ENCODE results near the gene ANKRD45.
"Not testable (repeated sequence)": the region's sequence is repeated elsewhere in the genome, so short reads cannot be mapped to it uniquely, and the experiment has no call there.

ANKRD45 gene, protein sequence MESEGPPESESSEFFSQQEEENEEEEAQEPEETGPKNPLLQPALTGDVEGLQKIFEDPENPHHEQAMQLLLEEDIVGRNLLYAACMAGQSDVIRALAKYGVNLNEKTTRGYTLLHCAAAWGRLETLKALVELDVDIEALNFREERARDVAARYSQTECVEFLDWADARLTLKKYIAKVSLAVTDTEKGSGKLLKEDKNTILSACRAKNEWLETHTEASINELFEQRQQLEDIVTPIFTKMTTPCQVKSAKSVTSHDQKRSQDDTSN

DNA sequence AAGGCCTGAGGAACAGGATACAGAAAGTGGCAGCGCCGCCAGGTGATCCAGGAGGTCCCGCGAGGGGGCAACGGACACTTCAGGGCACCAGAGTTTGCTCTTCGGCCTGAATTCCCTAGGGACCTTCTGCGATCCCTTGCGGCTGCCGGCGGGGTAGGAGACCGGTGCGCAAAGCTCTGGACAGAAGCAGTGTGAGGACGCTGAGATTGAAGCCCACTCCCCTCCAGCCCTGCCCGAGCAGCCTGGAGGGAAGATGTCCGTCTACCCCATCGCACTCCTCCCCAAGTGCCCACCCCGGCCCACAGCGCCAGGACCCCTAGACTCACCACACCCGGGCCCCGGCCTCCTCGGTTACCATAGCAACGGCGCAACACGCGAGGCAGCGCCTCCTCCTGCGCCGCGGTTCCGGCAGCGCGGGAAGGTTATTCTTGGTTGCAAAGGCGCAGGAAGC lies at the start of gene ANKRD45:
TSS of gene ANKRD45 (minus strand) at position 361 of the 451 bp plus-strand sequence. CDS start 10,433 bp downstream, outside the sequence.
- peak; percentile 44 for DNase-seq

GRCh38 chr1:173717238-173717637 lies 47.6 kb upstream of the ANKRD45 start:
- no peak for DNase-seq

DNA sequence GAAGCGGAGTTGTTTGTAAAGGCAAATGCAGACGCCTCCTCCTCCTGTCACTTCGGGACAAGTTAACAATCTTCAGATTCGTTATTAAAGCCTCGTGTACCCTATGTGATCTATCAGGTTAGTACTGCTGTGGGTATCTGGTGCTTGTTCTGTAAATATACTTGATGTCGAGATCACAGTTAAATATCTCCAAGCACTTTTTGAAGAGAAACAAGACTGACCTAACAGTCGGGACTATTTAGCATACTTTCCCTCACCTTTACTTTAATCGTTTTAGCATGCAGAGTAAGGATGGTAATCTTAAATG lies 45.8 kb upstream of the ANKRD45 start:
- DNase-seq, result no peak

DNA sequence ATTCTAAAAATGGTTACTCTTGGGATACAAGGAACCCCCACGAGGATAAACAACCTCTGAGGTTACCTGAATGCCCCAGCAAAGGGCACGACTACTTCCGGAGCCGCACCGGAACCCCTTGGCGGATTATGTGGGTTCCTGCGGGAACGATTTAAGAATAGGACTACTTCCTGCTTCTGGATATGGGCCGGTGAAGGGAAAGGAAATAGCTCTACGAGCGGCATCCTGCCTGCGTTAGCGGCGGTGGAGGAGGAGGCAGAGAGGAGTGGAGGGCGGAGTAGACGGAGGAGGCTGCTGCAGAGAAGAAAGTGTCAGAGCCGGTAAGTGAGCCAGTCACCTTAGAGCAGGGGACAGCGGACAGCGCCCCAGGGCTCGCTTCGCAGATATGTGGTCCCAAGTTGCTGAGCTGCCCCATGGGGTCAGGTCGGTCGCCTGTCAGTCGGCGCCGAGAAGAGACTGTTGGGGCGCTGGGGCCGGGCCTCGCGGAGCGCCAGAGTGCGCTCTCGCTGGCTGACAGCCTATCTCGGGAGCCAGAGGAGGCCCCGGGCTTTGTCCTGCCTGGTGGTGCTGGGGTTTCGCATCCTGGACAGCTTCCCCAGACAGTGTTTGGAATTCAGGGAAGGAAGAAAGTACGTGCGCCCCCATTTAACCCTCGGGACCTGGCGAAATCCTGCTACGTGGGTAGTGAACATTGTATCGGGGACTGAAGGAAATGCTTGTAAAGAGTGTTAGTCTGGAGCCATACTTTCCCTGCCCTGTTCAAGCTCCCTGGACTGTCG lies 45.3 kb upstream of the ANKRD45 start, which contains the start of gene KLHL20:
TSS of gene KLHL20 (plus strand) at position 223 of the 779 bp plus-strand sequence. CDS start 1,063 bp downstream, outside the sequence.
- peak; percentile 84 for DNase-seq

DNA sequence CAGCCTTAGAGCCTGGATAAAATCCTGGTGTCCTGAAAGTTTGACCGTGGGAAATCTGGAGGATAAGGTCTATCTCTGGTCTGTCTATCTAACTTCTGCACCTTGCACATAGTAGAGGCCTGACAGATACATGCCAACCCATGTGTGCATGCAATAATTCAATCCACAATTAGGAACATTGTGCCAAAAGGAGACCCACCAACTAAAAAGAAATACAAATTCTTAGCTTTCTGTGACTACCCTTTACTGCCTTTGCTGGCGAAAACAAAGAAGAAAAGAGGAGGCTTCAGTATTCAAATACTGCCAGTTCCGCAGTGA lies 44.7 kb upstream of the ANKRD45 start:
- no peak for DNase-seq

DNA sequence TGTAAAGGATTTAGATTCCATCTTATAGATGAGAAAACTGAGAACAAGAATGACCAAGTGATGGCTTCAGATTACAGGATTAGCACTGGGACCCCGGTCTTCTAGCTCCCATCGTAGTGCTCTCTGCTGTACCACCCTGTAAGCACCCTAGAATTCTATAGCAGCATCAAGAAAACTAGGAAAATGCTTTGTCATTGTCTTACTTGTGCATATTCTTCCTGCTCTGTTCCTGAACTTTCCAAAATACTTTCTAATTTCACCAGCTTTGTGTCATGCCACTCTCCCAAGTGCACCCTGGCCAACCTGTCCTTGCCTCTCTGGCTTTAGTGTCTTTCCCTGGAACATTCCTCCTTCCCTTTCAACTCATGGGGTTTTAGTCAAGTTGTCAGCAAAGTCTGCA lies 39.1 kb upstream of the ANKRD45 start:
- no peak for DNase-seq

DNA sequence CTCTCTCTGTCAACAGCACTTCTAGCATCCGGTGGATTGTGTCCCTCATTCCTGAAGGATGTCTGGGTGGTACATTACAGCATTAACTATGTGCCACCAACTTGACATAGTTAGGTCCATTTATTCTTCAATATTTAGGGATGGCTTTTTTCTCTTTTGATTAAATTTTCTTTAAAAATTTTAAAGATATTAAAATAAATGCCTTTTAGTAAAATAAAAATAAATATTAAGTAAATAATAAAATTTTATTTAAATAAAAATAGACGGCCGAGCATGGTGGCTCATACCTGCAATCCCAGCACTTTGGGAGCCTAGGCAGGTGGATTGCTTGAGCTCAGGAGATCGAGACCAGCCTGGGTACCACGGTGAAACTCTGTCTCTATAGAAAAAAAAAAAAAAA lies 35.5 kb upstream of the ANKRD45 start:
- DNase-seq, result no peak

- DNase-seq, result no peak
Measured at GRCh38 chr1:173702736-173703135, 33.1 kb upstream of the ANKRD45 start.

- not testable (repeated sequence) for DNase-seq
Measured at GRCh38 chr1:173701299-173701698, 31.6 kb upstream of the ANKRD45 start.

- DNase-seq, result no peak
Measured at GRCh38 chr1:173693238-173693637, 23.6 kb upstream of the ANKRD45 start.

DNA sequence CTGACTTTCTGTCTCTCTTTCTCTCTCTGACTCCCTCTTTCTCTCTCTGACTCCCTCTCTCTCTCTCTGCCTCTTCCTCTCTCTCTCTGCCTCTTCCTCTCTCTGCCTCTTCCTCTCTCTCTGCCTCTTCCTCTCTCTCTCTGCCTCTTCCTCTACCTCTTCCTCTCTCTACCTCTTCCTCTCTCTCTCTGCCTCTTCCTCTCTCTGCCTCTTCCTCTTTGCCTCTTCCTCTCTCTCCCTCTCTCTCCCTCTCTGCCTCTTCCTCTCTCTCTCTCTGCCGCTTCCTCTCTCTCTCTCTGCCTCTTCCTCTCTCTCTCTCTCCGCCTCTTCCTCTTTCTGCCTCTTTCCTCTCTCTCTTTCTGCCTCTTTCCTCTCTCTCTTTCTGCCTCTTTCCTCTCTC lies 18.6 kb upstream of the ANKRD45 start:
- DNase-seq, result no peak

DNA sequence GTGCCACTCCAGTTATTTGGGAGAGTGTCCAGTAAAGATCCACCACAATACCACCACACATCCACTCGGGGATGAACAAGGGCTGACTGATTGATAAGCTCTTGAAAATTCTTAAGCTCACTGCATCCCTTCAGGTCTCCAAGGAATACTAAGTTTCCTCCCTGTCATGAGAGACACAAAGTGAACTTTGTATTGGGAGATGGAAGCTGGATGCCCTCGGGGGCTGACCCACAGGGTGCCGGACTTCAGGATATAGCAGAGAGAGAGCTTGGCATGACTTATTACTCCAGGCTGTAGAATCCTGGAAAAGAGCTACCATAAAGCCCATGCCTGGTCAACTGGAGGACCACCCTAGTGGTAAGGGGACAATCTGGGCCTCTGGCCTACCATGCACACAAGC lies 15.5 kb upstream of the ANKRD45 start:
- not testable (repeated sequence) for DNase-seq

DNA sequence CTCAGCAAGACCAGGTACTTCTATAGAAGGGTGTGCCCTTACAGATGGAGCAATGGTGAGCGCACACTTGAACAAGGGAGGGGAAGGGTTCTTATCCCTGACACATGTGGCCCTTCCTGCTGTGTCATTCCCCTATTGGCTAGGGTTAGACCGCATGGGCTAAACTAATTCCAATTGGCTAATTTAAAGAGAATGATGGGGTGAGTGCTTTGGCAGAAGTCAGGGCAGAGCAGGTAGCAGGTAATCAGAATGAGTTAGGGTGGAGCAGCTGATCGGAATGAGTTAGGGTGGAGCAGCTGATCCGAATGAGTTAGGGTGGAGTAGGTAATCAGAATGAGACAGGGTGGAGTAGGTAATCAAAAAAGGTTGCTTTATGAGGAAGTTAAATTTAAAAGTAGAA lies 14.2 kb upstream of the ANKRD45 start:
- not testable (repeated sequence) for DNase-seq

DNA sequence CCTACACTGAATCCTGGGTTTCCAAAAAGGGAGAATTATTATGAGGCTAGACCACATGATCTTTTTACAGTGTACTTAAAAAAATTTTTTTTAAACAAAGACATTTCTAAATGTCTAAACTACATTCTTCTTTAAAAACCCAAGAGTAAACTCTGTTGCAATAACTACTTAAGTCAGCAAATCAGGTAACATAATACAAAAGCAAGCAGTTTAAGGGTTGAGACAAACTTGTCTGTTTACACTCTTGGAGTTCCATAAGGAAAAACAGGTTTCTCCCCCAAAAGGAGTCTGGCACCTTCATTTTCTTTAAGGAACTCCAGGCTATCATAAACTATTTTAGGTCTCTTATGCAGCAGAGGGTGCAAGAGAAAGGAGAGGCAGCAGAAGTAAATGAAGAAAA lies 12.5 kb upstream of the ANKRD45 start:
- no peak for DNase-seq

DNA sequence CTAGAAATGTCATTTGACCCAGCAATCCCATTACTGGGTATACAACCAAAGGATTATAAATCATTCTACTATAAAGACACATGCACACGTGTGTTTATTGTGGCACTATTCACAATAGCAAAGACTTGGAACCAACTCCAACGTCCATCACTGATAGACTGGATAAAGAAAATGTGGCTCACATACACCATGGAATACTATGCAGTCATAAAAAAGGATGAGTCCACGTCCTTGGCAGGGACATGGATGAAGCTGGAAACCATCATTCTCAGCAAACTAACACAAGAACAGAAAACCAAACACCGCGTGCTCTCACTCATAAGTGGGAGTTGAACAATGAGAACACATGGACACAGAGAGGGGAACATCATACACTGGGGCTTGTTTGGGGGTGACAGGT lies 10.5 kb upstream of the ANKRD45 start:
- not testable (repeated sequence) for DNase-seq

DNA sequence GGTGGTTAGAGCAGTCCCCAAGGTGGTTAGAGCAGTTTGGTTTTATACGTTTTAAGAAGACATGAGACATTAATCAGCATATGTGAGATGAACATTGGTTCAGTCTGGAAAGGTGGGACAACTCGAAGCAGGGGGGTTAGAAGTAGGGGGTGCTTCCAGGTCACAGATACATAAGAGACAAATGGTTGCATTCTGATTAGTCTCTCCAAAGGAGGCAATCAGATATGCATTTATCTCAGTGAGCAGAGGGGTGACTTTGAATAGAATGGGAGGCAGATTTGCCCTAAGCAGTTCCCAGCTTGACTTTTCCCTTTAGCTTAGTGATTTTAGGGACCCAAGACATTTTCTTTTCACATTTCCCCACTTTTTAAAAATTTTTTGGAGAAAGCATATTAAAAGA lies 4.8 kb upstream of the ANKRD45 start:
- DNase-seq, result not testable (repeated sequence)

GRCh38 chr1:173666646-173667045 lies 3.0 kb downstream of the ANKRD45 start:
- DNase-seq, result no peak

GRCh38 chr1:173663159-173663558 lies 6.5 kb downstream of the ANKRD45 start:
- no peak for DNase-seq

DNA sequence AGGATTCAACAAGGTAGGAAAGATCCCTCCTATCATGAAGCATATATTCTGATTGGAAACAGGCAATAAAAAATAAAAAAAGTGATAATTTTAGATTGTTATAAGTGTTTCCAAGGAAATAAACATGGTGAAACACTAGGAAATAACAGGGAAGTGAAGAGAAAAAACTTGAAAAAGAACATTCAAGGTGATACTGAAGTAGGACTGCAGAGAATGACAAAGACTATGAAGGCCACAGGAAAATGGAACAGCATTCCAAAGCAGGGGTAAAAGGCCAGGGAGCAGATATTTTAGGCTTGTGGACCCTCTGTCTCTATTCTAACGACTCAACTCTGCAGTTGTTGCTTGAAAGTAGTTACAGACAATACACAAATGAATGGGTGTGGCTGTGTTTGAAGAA lies 7.9 kb downstream of the ANKRD45 start:
- DNase-seq, result no peak

- DNase-seq, result no peak
Measured at GRCh38 chr1:173661271-173661670, 8.4 kb downstream of the ANKRD45 start.

DNA sequence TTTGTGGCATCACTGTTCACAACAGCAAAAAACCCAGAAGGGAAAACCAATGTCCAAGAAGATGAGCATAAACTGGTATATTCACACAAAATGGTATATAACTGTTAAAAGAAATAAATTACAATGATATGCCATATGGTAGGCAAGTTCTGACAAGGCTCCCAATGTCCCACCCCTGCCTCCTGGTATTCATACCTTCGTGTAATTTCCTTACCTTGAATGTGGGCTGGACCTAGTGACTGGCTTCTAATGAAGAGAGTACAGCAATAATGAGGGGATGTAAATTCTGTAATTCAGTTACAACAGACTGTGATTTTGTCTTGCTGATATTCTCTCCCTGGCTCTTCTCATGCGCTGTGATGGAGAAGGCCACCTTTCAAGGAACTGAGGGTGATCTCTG lies 9.3 kb downstream of the ANKRD45 start:
- no peak for DNase-seq

DNA sequence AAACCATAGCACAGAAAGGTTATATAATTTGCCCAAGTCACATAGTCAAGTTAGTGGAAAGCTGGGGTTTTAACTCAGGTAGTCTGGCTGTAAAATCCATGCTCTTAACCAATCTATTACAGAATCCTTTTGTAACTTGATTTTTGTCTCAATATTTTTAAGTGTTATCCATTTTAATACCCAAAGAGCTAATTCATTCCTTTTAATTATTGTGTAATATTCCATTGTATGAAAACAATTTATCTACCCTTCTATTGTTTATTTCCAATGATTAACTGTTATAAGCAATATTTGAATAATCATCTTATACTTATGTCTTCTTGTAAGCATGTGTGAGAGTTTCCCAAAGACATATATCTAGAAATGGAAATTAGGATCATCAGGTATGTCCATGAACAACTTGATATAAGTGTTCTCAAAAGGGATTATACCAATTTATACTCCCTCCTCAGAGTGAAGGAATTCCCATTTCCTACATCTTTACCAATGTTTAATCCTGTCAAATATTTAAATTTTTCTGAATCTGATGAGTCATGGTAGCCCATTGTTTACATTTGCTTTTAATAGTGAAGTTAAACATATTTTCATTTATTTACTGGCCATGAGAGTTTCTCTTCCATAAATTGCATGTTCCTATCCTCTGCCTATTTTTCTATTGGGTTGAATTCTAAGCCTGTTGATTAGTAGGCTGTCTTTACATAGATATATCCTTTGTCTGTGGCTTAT lies 20.6 kb downstream of the ANKRD45 start:
- no peak for DNase-seq

DNA sequence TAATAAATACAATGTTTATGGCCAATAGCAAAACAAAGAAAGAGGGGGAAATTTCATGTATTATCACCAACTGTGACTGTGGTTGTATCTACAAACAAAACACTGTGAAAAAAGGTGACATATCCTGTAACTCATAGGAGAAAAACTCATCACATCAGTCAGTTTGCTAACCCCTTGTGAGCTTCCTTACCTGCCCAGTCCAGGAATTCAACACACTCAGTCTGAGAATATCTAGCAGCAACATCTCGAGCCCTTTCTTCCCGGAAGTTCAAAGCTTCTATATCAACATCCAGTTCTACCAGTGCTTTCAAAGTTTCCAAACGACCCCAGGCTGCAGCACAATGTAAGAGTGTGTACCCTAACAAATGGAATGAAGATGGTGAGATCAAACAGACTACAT lies 23.0 kb downstream of the ANKRD45 start:
- no peak for DNase-seq
